GM12878 (cell line): Measurements from ENCODE around the gene PAM.

Source experiments
- CTCF ChIP-seq, 3 experiments: IDR thresholded peaks in 2 of 3; conservative IDR thresholded peaks in 1 of 3; 2 replicates each; pipeline ENCODE4 v1.5.1; 2011; ENCODE audit warnings: low read depth in 3 of 3, low read length in 3 of 3, mild to moderate bottlenecking in 3 of 3, control low read depth in 2 of 3, moderate library complexity in 2 of 3, inconsistent platforms in 1 of 3, mixed read lengths in 1 of 3; ENCODE audit not compliant: control insufficient read depth in 2 of 3, insufficient read depth in 1 of 3; ENCODE audit errors: extremely low read depth in 1 of 3
- E2F4 ChIP-seq: IDR thresholded peaks from 2 replicates; pipeline ENCODE4 v1.6.1; 2012; ENCODE audit warnings: low read depth, low read length, improper control_type of control experiment
- EP300 ChIP-seq, 2 experiments: fragments of 150-350 bp in 1 of 2; IDR thresholded peaks; 2 replicates each; pipeline ENCODE4 v1.6.1; 2011 to 2012; ENCODE audit warnings: low read depth in 2 of 2, low read length in 2 of 2, borderline replicate concordance in 1 of 2, improper control_type of control experiment in 1 of 2, inconsistent platforms in 1 of 2; ENCODE audit not compliant: control insufficient read depth in 1 of 2
- EZH2 ChIP-seq: IDR thresholded peaks from 2 replicates; pipeline ENCODE4 v1.6.1; 2012; ENCODE audit warnings: low read depth, mild to moderate bottlenecking, control low read depth, inconsistent platforms, low read length, borderline replicate concordance; ENCODE audit not compliant: control insufficient read depth
- HDAC6 ChIP-seq: fragments of 200-600 bp; sonication (generic); IDR thresholded peaks from one replicate; pipeline ENCODE4 v1.8.0; 2017; ENCODE audit warnings: antibody characterized with exemption; ENCODE audit not compliant: unreplicated experiment
- MEF2A ChIP-seq: IDR thresholded peaks from 2 replicates; pipeline ENCODE4 v1.6.1; 2011; ENCODE audit warnings: low read depth, mild to moderate bottlenecking, low read length, moderate library complexity; ENCODE audit not compliant: insufficient read depth
- NFYB ChIP-seq: IDR thresholded peaks from 2 replicates; pipeline ENCODE4 v1.6.1; 2011; ENCODE audit warnings: low read depth, mild to moderate bottlenecking, low read length, improper control_type of control experiment, moderate library complexity; ENCODE audit not compliant: insufficient read depth
- NKRF ChIP-seq: fragments of 450-650 bp; conservative IDR thresholded peaks from 2 replicates; pipeline ENCODE4 v1.6.1; 2017; ENCODE audit warnings: mild to moderate bottlenecking, moderate library complexity
- POLR2AphosphoS5 ChIP-seq: IDR thresholded peaks from 2 replicates; pipeline ENCODE4 v1.6.1; 2011; ENCODE audit warnings: mild to moderate bottlenecking, low read length, inconsistent platforms
- RAD21 ChIP-seq: IDR thresholded peaks from 2 replicates; pipeline ENCODE4 v1.6.1; 2011; ENCODE audit warnings: mild to moderate bottlenecking, low read depth, low read length, moderate library complexity; ENCODE audit not compliant: insufficient read depth
- RCOR1 ChIP-seq: conservative IDR thresholded peaks from 2 replicates; pipeline ENCODE4 v1.6.1; 2012; ENCODE audit warnings: low read depth, low read length, improper control_type of control experiment
- SMC3 ChIP-seq: IDR thresholded peaks from 2 replicates; pipeline ENCODE4 v1.6.1; 2011; ENCODE audit warnings: low read length, improper control_type of control experiment, borderline replicate concordance
- YBX1 ChIP-seq: fragments of 450-650 bp; IDR thresholded peaks from 2 replicates; pipeline ENCODE4 v1.6.1; 2016; ENCODE audit warnings: antibody characterized with exemption
- ZNF274 ChIP-seq: IDR thresholded peaks from one replicate; pipeline ENCODE4 v1.8.0; 2011; ENCODE audit not compliant: insufficient read length, insufficient read depth

- TF ChIP-seq YBX1, result no peak
- TF ChIP-seq POLR2AphosphoS5, result no peak
- peak in 2 of 3 experiments; percentile 18 to 32; a peak in 2 of 6 replicates for TF ChIP-seq CTCF (IDR thresholded peaks at IDR 0.05 in 2 of 3, conservative IDR thresholded peaks at IDR 0.05 in 1 of 3; ENCODE audit: control insufficient read depth in 2 of 3, extremely low read depth in 1 of 3, insufficient read depth in 1 of 3, low read depth in 3 of 3, low read length in 3 of 3)
- no peak for TF ChIP-seq NKRF
- TF ChIP-seq RAD21, result peak; percentile 31; the same call in 1 of the 2 replicates
- no peak for TF ChIP-seq NFYB
- TF ChIP-seq HDAC6, result no peak
- no peak for TF ChIP-seq ZNF274
- no peak for TF ChIP-seq EZH2
- no peak for TF ChIP-seq MEF2A
- no peak for TF ChIP-seq E2F4
- TF ChIP-seq EP300 (IDR thresholded peaks at IDR 0.05; ENCODE audit: borderline replicate concordance in 1 of 2, control insufficient read depth in 1 of 2, low read depth in 2 of 2, low read length in 2 of 2), result no peak
- no peak for TF ChIP-seq RCOR1
- TF ChIP-seq SMC3, result no peak
These were observed 37.6 kb downstream of the PAM start for GRCh38 chr5:102792705-102793104.
